ENCODE results near the gene MDH1B. TPM values are rescaled to one million over a fixed set of nuclear protein-coding genes. Genes with fewer than 3 reads are reported as not detected.
A peak's percentile ranks its signal among the peaks of the same experiment; 100 is the strongest.

MDH1B gene
- total RNA-seq, 4 donors from 2014 or later, result 0.40 to 23.9 (median 1.1) TPM; not detected in 1

DNA sequence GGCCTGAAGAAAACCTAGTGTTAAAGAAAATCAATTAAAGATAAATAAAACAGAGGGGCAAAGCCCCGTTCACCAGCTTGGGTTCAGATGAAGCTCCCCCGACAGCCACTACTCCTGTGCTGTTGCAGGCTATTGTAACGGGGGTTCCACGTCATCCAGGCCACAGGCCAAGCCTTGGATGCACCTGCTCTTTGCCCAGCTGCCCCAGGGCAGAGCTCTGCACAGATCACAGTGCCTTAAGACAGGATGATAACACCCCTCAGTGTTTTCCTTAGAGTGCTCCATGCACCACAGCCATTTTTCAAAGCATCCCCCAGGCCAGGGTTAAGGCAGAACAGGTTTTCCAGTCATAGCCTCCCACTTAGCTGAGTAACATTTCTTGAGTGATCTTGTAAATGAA, 32.2 kb upstream of the MDH1B start:
- no peaks in the 10 kb centered on the region for H3K27me3 ChIP-seq
- no peak for DNase-seq
- peaks cover 0 to 24% (median 0%) of the 10 kb centered on the region in 3 donors for H3K36me3 ChIP-seq
- no peak overlapping the region for H3K4me3 ChIP-seq
- H3K9me3 ChIP-seq, result no peaks in the 10 kb centered on the region
- peaks cover 0 to 6% (median 0%) of the 10 kb centered on the region in 4 donors for H3K4me1 ChIP-seq
- no peak for TF ChIP-seq POLR2A (IDR thresholded peaks at IDR 0.05)
- TF ChIP-seq, protein P1, sequence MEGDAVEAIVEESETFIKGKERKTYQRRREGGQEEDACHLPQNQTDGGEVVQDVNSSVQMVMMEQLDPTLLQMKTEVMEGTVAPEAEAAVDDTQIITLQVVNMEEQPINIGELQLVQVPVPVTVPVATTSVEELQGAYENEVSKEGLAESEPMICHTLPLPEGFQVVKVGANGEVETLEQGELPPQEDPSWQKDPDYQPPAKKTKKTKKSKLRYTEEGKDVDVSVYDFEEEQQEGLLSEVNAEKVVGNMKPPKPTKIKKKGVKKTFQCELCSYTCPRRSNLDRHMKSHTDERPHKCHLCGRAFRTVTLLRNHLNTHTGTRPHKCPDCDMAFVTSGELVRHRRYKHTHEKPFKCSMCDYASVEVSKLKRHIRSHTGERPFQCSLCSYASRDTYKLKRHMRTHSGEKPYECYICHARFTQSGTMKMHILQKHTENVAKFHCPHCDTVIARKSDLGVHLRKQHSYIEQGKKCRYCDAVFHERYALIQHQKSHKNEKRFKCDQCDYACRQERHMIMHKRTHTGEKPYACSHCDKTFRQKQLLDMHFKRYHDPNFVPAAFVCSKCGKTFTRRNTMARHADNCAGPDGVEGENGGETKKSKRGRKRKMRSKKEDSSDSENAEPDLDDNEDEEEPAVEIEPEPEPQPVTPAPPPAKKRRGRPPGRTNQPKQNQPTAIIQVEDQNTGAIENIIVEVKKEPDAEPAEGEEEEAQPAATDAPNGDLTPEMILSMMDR (IDR thresholded peaks at IDR 0.05), result no peak
- H3K27ac ChIP-seq, result no peak overlapping the region

DNA sequence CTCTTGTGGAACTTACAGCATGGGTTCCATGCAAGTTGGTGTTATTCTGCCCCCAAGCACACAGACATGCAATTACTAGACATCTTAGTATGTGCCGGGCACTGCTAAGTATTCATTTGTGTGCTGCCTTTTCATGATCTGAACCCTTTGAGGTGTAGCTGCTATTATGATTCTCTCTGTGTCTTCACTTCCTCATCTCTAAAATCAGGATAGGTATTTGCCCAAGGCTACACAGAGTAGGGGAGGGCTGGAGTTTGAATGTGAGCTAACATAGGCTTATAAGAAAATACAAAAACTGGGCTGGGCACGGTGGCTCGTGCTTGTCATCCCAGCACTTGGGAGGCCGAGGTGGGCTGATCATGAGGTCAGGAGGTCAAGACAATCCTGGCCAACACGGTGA, 27.5 kb upstream of the MDH1B start:
- TF ChIP-seq, protein P1 (IDR thresholded peaks at IDR 0.05), result no peak
- no peak for TF ChIP-seq POLR2A (IDR thresholded peaks at IDR 0.05)
- Histone ChIP-seq H3K4me3 (no peak overlapping the region), H3K27me3 (no peaks in the 10 kb centered on the region), H3K4me1 (no peaks in the 10 kb centered on the region), H3K36me3 (peaks cover 0 to 68% (median 0%) of the 10 kb centered on the region in 3 donors), H3K27ac (no peak overlapping the region), H3K9me3 (no peaks in the 10 kb centered on the region)
- no peak for DNase-seq

DNA sequence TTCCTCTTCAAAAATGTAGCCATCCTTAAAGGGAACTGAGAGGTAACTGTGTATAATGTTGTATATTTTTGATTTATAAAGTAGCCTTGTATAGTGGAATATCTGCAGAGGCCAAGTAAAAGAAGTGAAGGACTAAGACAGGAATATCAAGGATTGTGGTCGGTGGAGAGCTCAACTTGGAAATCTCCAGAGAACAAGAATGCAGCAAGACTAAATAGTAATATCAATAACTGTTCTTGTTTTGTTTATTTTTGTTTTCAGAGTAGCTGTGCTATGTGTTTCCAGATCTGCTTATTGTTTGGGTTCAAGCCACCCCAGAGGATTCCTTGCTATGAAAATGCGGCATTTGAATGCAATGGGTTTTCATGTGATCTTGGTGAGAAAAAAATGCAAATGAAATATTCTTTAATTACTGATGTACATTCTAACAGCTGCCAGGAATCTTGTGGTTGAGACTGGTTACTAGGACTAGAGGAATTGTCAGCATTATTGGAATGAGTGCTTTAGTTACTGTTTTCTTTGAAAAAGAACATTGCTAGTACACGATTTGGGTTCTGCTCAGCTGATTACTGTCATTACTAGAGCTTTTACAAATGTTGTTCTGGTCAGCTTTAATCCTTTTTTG, 25.3 kb upstream of the MDH1B start:
- no peaks in the 10 kb centered on the region for H3K9me3 ChIP-seq
- no peak overlapping the region for H3K4me3 ChIP-seq
- H3K27ac ChIP-seq, result no peak overlapping the region
- H3K27me3 ChIP-seq, result no peaks in the 10 kb centered on the region
- TF ChIP-seq, protein P1 (IDR thresholded peaks at IDR 0.05), result no peak
- TF ChIP-seq POLR2A (IDR thresholded peaks at IDR 0.05), result no peak
- DNase-seq, result no peak
- H3K36me3 ChIP-seq, result peaks cover 0 to 80% (median 0%) of the 10 kb centered on the region in 3 donors
- no peaks in the 10 kb centered on the region for H3K4me1 ChIP-seq

DNA sequence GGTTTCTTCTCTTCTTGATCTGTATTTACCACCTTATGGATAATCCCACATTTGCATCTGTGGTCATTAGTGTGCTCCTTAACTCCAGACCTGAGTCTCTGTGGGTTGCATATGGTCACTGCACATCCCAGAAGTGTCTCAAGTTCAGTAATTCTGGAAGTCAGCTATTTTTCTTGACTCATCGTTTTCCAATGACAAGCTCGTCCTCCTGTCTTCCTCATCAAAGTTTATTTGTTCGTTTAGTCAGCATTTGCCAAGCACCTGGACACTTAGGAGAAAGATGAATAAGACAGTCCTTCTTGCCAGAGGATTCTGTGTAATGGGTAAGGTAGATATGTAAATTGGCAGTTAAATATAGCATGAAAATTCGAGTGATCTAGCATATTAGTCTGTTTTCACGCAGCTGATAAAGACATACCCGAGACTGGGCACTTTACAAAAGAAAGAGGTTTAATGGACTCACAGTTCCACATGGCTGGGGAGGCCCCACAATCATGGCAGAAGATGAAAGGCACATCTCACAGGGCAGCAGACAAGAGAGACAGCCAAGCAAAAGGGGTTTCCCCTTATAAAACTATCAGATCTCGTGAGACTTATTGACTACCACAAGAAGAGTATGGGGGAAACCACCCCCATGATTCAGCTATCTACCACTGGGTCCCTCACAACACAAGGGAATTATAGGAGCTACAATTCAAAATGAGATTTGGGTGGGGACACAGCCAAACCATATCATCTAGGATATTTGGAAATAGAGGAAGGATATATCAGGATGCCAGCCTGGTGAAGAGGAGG, 19.6 kb upstream of the MDH1B start:
- H3K27me3 ChIP-seq, result no peaks in the 10 kb centered on the region
- H3K36me3 ChIP-seq, result peaks cover 0 to 81% (median 0%) of the 10 kb centered on the region in 3 donors
- no peak overlapping the region for H3K27ac ChIP-seq

DNA sequence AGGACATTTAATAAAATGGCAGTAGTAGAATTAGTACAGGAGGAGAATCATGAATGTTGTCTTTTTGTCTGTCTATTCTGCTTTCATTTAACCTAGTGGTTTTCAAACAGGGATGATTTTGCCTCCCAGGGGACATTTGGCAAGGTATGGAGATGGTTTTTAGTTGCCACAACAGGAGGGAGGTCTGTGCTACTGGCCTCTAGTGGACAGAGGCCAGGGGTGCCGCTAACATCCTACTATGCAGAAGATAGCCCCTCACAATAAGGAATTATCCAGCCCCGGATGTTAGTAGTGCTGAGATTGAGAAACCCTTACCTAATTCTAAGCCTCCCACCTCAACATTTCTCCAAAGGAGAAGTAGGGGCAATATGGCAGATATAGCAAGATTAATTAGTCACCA, 18.6 kb upstream of the MDH1B start:
- peaks cover 0 to 81% (median 0%) of the 10 kb centered on the region in 3 donors for H3K36me3 ChIP-seq
- H3K4me3 ChIP-seq, result no peak overlapping the region
- no peak overlapping the region for H3K27ac ChIP-seq
- TF ChIP-seq, protein P1 (IDR thresholded peaks at IDR 0.05), result peak in 1 of 6 experiments; percentile 6
- TF ChIP-seq POLR2A (IDR thresholded peaks at IDR 0.05), result no peak
- no peaks in the 10 kb centered on the region for H3K4me1 ChIP-seq
- no peaks in the 10 kb centered on the region for H3K27me3 ChIP-seq
- H3K9me3 ChIP-seq, result no peaks in the 10 kb centered on the region
- DNase-seq, result no peak

More for the DNA sequence above, 19.6 kb upstream of the MDH1B start:
- no peak overlapping the region for H3K4me3 ChIP-seq
- DNase-seq, result no peak
- TF ChIP-seq, protein P1 (IDR thresholded peaks at IDR 0.05), result no peak
- TF ChIP-seq POLR2A (IDR thresholded peaks at IDR 0.05), result no peak
- H3K4me1 ChIP-seq, result no peaks in the 10 kb centered on the region
- no peaks in the 10 kb centered on the region for H3K9me3 ChIP-seq
